IgD-negative memory B cell (primary cell): ENCODE measurements around the gene AKR1C8. TPM values are rescaled to one million over a fixed set of nuclear protein-coding genes. Genes with fewer than 3 reads are reported as not detected.
"Not testable (repeated sequence)": the region's sequence is repeated elsewhere in the genome, so short reads cannot be mapped to it uniquely, and the experiment has no call there.

Experiments used
- H3K27ac Mint-ChIP-seq, 3 donors: one replicate each; pipeline ENCODE4 v1.8.0; 2020 to 2022; ENCODE audit warnings: mild to moderate bottlenecking in 3 of 3, mixed read lengths in 3 of 3, moderate library complexity in 1 of 3
- H3K27me3 Mint-ChIP-seq: one replicate; pipeline ENCODE4 v1.8.0; 2021; ENCODE audit warnings: mixed read lengths
- H3K36me3 Mint-ChIP-seq: one replicate; pipeline ENCODE4 v1.8.0; 2020; ENCODE audit warnings: mild to moderate bottlenecking, mixed read lengths
- H3K4me1 Mint-ChIP-seq, 3 donors: one replicate each; pipeline ENCODE4 v1.8.0; 2020 to 2022; ENCODE audit warnings: mixed read lengths in 3 of 3, mild to moderate bottlenecking in 1 of 3
- H3K4me3 Mint-ChIP-seq, 4 donors: one replicate each; pipeline ENCODE4 v1.8.0; 2020 to 2022; ENCODE audit warnings: mild to moderate bottlenecking in 4 of 4, mixed read lengths in 4 of 4, moderate library complexity in 3 of 4
- H3K9me3 Mint-ChIP-seq, 3 donors: one replicate each; pipeline ENCODE4 v1.8.0; 2020 to 2021; ENCODE audit warnings: mixed read lengths in 3 of 3, mild to moderate bottlenecking in 1 of 3
- polyA plus RNA-seq: library from polyadenylated mRNA; unstranded; fragments of 300-500 nt; fragmentation: Illumina TruSeq; gene quantifications from one replicate; pipeline ENCODE4 v1.2.3, GENCODE V29; 2021

AKR1C8 gene
- not detected for polyA plus RNA-seq

- no peak within 1 kb of the TSS for H3K27ac Mint-ChIP-seq
- H3K4me1 Mint-ChIP-seq = no peaks in the 10 kb centered on the region
- peaks cover 0 to 3% (median 0%) of the 10 kb centered on the region in 3 donors for H3K9me3 Mint-ChIP-seq
- peaks cover 6% of the 10 kb centered on the region for H3K27me3 Mint-ChIP-seq
- peaks cover 3% of the 10 kb centered on the region for H3K36me3 Mint-ChIP-seq
- no peak within 1 kb of the TSS for H3K4me3 Mint-ChIP-seq
Observed at GRCh38 chr10:5184987-5185775, at the start of gene AKR1C8. AKR1C8 (minus strand) TSS chr10:5185150; CDS start chr10:5185104, 46 bp downstream.

- no peak overlapping the region for H3K4me3 Mint-ChIP-seq
- peaks cover 8 to 18% (median 11%) of the 10 kb centered on the region in 3 donors for H3K9me3 Mint-ChIP-seq
- peaks cover 2% of the 10 kb centered on the region for H3K36me3 Mint-ChIP-seq
- no peaks in the 10 kb centered on the region for H3K4me1 Mint-ChIP-seq
- H3K27ac Mint-ChIP-seq = no peak overlapping the region
- no peaks in the 10 kb centered on the region for H3K27me3 Mint-ChIP-seq
Observed at GRCh38 chr10:5234106-5234860, 49.3 kb upstream of the AKR1C8 start.

- Mint-ChIP-seq H3K4me1 (no peaks in the 10 kb centered on the region), H3K9me3 (peaks cover 10 to 18% (median 13%) of the 10 kb centered on the region in 3 donors), H3K4me3 (no peak overlapping the region), H3K27me3 (no peaks in the 10 kb centered on the region), H3K27ac (no peak overlapping the region), H3K36me3 (peaks cover 2% of the 10 kb centered on the region)
Observed at GRCh38 chr10:5233324-5233723, 48.4 kb upstream of the AKR1C8 start.

GRCh38 chr10:5229019-5229418 lies 44.1 kb upstream of the AKR1C8 start:
- Mint-ChIP-seq H3K4me3 (no peak overlapping the region), H3K27me3 (no peaks in the 10 kb centered on the region), H3K9me3 (peaks cover 5 to 7% (median 6%) of the 10 kb centered on the region in 3 donors), H3K27ac (no peak overlapping the region), H3K4me1 (no peaks in the 10 kb centered on the region), H3K36me3 (peaks cover 2% of the 10 kb centered on the region)

GRCh38 chr10:5222942-5223341 lies 38.0 kb upstream of the AKR1C8 start:
- H3K9me3 Mint-ChIP-seq, H3K27me3 Mint-ChIP-seq, H3K4me3 Mint-ChIP-seq, H3K27ac Mint-ChIP-seq, H3K4me1 Mint-ChIP-seq, H3K36me3 Mint-ChIP-seq: not testable (repeated sequence)

GRCh38 chr10:5219262-5219661 lies 34.3 kb upstream of the AKR1C8 start:
- Mint-ChIP-seq H3K27ac (no peak overlapping the region), H3K9me3 (peaks cover 0 to 9% (median 0%) of the 10 kb centered on the region in 3 donors), H3K4me3 (no peak overlapping the region), H3K36me3 (no peaks in the 10 kb centered on the region), H3K4me1 (no peaks in the 10 kb centered on the region), H3K27me3 (peaks cover 2% of the 10 kb centered on the region)

- no peaks in the 10 kb centered on the region for H3K27me3 Mint-ChIP-seq
- H3K27ac Mint-ChIP-seq = no peak overlapping the region
- H3K4me3 Mint-ChIP-seq = no peak overlapping the region
- H3K4me1 Mint-ChIP-seq = no peaks in the 10 kb centered on the region
- no peaks in the 10 kb centered on the region for H3K36me3 Mint-ChIP-seq
- H3K9me3 Mint-ChIP-seq = peaks cover 0 to 4% (median 0%) of the 10 kb centered on the region in 3 donors
Observed at GRCh38 chr10:5216801-5217200, 31.9 kb upstream of the AKR1C8 start.

GRCh38 chr10:5211696-5212536 lies 27.0 kb upstream of the AKR1C8 start:
- Mint-ChIP-seq H3K27me3 (peaks cover 1% of the 10 kb centered on the region), H3K36me3 (no peaks in the 10 kb centered on the region), H3K9me3 (peaks cover 0 to 9% (median 3%) of the 10 kb centered on the region in 3 donors), H3K27ac (no peak overlapping the region), H3K4me1 (no peaks in the 10 kb centered on the region), H3K4me3 (no peak overlapping the region)

- not testable (repeated sequence) for H3K4me3 Mint-ChIP-seq, H3K27ac Mint-ChIP-seq, H3K9me3 Mint-ChIP-seq, H3K27me3 Mint-ChIP-seq, H3K4me1 Mint-ChIP-seq, H3K36me3 Mint-ChIP-seq
Observed at GRCh38 chr10:5210261-5210660, 25.3 kb upstream of the AKR1C8 start.

- not testable (repeated sequence) for H3K27ac Mint-ChIP-seq, H3K36me3 Mint-ChIP-seq, H3K27me3 Mint-ChIP-seq, H3K4me1 Mint-ChIP-seq, H3K9me3 Mint-ChIP-seq
- H3K4me3 Mint-ChIP-seq = peak overlapping the region in 1 of 4 donors; percentile 4
Observed at GRCh38 chr10:5209776-5210175, 24.8 kb upstream of the AKR1C8 start.

- no peaks in the 10 kb centered on the region for H3K4me1 Mint-ChIP-seq
- H3K9me3 Mint-ChIP-seq = peaks cover 3 to 5% (median 4%) of the 10 kb centered on the region in 3 donors
- H3K27ac Mint-ChIP-seq = no peak overlapping the region
- H3K4me3 Mint-ChIP-seq = no peak overlapping the region
- H3K36me3 Mint-ChIP-seq = peaks cover 2% of the 10 kb centered on the region
- peaks cover 1% of the 10 kb centered on the region for H3K27me3 Mint-ChIP-seq
Observed at GRCh38 chr10:5206799-5207198, 21.8 kb upstream of the AKR1C8 start.

- Mint-ChIP-seq H3K27me3 (no peaks in the 10 kb centered on the region), H3K4me3 (no peak overlapping the region), H3K27ac (no peak overlapping the region), H3K36me3 (no peaks in the 10 kb centered on the region), H3K9me3 (peaks cover 4 to 6% (median 4%) of the 10 kb centered on the region in 3 donors), H3K4me1 (no peaks in the 10 kb centered on the region)
Observed at GRCh38 chr10:5199398-5199797, 14.4 kb upstream of the AKR1C8 start.

GRCh38 chr10:5198386-5198785 lies 13.4 kb upstream of the AKR1C8 start:
- Mint-ChIP-seq H3K4me3 (no peak overlapping the region), H3K27me3 (no peaks in the 10 kb centered on the region), H3K4me1 (no peaks in the 10 kb centered on the region), H3K27ac (no peak overlapping the region), H3K9me3 (peaks cover 4 to 9% (median 6%) of the 10 kb centered on the region in 3 donors), H3K36me3 (no peaks in the 10 kb centered on the region)

- H3K27me3 Mint-ChIP-seq = no peaks in the 10 kb centered on the region
- H3K4me3 Mint-ChIP-seq = no peak within 1 kb of the TSS
- H3K4me1 Mint-ChIP-seq = no peaks in the 10 kb centered on the region
- no peak within 1 kb of the TSS for H3K27ac Mint-ChIP-seq
- peaks cover 3 to 9% (median 3%) of the 10 kb centered on the region in 3 donors for H3K9me3 Mint-ChIP-seq
- H3K36me3 Mint-ChIP-seq = no peaks in the 10 kb centered on the region
Observed at GRCh38 chr10:5196702-5197113, 11.8 kb upstream of the AKR1C8 start, which contains the start of gene AKR1C4. AKR1C4 (plus strand) TSS chr10:5196837; CDS start chr10:5196868, 31 bp downstream.
